ENCODE data around the gene CAMKMT.
A peak's percentile ranks its signal among the peaks of the same experiment; 100 is the strongest.

The CAMKMT gene

GRCh38 chr2:44361330-44362206, at the start of gene CAMKMT, which contains the start of gene PREPL:
CAMKMT (plus strand) TSS chr2:44361947.
PREPL (minus strand) TSS chr2:44361494; CDS start chr2:44346342, 15,152 bp downstream.
- DNase-seq (ENCODE audit: low read depth in 2 of 2) = peak; percentile 95

DNA sequence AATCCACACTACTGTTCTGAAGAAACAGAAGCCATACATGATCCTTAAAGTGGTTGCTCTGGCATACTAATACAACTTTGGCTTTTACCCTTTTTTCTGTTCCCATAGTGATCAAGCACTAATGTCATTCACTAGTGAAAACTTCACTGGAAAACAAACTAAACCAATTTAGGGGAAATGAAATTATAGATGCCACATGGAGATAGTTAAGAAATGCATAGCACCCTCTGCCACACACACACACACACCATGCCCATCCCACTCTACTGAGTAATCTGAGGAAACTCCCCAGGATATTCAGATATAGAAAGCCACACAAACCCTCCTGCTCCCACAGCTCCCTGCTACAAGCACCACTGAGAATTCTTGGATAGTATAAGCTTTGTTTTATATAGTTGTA, 47.4 kb upstream of the CAMKMT start:
- no peak for DNase-seq (ENCODE audit: low read depth in 2 of 2)

DNA sequence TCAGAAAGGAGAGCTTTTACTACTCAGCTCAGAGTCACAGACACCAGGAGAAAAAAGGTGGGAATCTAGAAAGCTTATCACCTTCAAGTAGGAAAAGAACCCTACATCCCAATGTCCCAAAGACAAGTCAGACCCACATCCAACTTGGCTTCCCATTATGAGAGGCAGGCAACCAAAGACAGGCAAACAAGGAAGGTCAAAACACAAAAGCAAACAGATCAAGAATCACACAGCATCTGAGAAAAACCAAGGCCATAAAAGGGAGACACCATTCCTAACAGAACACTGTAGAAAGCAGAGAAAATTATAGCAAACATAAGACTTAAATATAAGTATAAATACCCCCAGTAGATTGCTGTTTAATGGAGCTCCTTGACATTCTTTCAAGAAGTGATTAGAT, 45.8 kb upstream of the CAMKMT start:
- DNase-seq (ENCODE audit: low read depth in 2 of 2) = no peak

GRCh38 chr2:44320832-44321231, 40.9 kb upstream of the CAMKMT start:
- no peak for DNase-seq (ENCODE audit: low read depth in 2 of 2)

- DNase-seq (ENCODE audit: low read depth in 2 of 2) = no peak
These were observed 40.4 kb upstream of the CAMKMT start for GRCh38 chr2:44321360-44321759.

- DNase-seq (ENCODE audit: low read depth in 2 of 2) = peak; percentile 17 to 25
These were observed 36.7 kb upstream of the CAMKMT start for GRCh38 chr2:44324971-44325426.

DNA sequence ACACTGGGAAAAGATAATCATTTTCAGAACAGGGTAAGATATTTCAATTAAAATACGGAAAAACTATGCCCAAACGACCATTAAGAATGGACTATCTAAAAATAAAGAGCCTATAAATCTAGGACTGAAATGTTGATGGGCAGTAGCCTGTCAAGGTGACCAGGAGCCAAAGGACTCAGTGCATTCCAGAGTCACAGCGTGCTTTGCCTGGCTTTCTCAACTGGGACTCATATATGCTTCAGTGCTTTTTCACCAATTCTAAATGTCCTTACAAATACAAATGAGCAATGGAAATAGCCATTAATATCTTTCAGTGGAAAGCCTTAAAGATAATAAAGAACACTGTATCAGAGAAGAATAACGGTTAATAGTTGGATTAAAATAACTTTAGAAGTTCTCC, 35.9 kb upstream of the CAMKMT start:
- no peak for DNase-seq (ENCODE audit: low read depth in 2 of 2)

DNA sequence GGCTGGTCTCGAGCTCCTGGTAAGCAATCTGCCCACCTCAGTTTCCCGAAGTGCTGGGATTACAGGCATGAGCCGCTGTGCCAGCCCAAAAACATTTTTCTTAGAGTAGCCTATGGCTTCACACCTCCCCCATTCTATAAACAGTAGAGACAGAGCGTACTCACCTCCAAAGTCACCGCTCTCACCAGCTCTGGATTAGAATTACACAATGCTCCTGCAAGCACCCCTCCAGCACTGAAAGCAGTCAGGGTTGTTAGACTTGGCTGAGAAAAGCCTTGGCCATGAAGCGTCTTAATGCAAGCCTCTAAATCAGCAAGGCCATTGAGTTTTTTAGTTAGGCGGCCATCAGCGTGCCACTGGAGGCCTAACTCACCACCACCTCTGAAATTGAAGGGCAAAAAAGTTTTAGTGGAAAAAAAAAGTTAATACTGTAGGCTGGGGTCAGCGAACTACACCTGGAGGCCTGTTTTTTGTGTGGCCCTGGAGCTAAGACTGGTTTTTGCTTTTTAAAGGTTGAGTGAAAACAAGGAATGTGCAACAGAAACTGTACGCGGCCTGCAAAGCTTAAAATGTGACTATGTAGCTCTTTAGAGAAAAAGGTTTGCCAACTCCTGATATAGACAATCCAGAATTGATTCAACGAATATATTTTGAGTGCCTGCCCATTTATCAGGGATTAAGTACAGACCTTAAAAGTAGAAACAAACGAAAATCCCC, 35.0 kb upstream of the CAMKMT start:
- DNase-seq (ENCODE audit: low read depth in 2 of 2) = no peak

DNA sequence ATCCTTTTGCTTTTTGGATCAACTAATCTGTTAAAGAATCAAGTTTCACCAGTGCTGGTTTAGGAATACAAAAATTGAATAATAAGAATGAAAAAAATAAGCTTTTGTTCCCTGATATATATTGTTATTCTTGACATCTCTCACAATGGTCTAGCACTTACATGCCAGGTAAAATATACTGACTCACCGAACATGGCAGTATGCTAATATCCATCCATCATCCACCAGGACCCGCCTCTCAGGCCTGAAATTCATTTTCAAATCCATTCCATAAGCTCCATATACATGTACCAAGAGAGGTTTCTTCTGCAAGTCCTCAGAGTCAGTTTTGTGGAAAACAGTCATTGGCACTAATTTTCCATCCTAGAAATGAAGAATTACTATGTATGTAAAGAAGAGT, 33.0 kb upstream of the CAMKMT start:
- DNase-seq (ENCODE audit: low read depth in 2 of 2) = no peak

GRCh38 chr2:44329343-44329742, 32.4 kb upstream of the CAMKMT start:
- no peak for DNase-seq (ENCODE audit: low read depth in 2 of 2)

- DNase-seq (ENCODE audit: low read depth in 2 of 2) = no peak
These were observed 30.9 kb upstream of the CAMKMT start for GRCh38 chr2:44330801-44331200.

- no peak for DNase-seq (ENCODE audit: low read depth in 2 of 2)
These were observed 27.8 kb upstream of the CAMKMT start for GRCh38 chr2:44333994-44334393.

DNA sequence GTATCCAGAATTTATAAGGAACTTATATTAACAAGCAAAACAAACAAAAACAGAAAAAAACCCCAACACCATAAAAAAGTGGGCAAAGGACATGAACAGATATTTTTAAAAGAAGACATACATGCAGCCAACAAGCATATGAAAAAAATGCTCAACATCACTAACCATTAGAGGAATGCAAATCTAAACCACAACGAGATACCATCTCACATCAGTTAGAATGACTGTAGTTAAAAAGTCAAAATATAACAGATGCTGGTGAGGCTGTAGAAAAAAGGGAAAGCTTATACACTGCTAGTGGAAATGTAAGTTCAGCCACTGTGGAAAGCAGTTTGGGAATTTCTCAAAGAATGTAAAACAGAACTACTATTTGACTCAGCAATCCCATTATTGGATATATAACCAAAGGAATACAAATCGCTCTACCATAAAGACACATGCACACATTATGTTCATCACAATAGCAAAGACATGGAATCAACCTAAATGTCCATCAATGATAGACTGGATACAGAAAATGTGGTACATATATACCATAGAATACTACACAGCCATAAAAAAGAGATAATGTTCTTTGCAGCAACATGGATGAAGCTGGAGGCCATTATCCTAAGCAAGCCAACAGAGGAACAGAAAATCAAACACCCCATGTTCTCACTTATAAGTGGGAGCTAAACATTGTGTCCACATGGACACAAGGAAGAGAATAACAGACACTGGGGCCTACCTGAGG, 25.8 kb upstream of the CAMKMT start:
- DNase-seq (ENCODE audit: low read depth in 2 of 2) = peak in 1 of 2 experiments; percentile 8

GRCh38 chr2:44342854-44343253, 18.9 kb upstream of the CAMKMT start:
- DNase-seq (ENCODE audit: low read depth in 2 of 2) = no peak

- no peak for DNase-seq (ENCODE audit: low read depth in 2 of 2)
These were observed 14.2 kb upstream of the CAMKMT start for GRCh38 chr2:44347526-44347925.

- DNase-seq (ENCODE audit: low read depth in 2 of 2) = no peak
These were observed 13.3 kb upstream of the CAMKMT start for GRCh38 chr2:44348400-44348799.

DNA sequence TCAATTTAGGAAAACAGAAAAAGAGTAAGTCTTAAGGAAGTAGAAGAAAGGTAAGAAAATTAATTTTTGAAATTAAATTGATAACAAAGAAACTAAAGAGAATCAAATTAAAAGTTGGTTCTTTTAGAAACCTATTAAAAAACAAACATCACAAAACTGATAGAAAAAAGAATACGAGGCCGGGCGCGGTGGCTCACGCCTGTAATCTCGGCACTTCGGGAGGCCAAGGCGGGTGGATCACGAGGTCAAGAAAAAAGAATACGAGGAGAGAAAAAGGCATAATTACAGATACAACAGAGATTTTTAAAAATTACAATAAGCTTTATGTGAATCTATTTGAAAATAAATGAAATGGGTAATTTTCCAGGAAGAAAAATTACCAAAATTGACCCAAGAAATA, 12.2 kb upstream of the CAMKMT start:
- DNase-seq (ENCODE audit: low read depth in 2 of 2) = no peak

DNA sequence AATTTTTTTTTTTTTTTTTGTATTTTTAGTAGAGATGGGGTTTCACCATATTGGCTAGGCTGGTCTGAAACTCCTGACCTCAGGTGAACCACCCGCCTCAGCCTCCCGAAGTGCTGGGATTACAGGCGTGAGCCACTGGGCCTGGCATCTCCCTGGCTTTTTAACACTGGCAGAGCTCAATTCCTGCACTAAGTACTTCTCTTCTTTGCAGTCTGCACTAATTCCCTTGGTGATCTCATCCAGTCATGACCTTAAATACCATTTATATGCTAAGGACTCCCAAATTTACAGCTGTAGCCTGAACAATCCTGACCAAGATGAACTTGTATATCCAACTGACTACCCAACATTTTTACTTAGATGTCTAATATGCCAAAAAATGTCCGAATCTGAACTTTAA, 10.7 kb upstream of the CAMKMT start:
- DNase-seq (ENCODE audit: low read depth in 2 of 2) = no peak

DNA sequence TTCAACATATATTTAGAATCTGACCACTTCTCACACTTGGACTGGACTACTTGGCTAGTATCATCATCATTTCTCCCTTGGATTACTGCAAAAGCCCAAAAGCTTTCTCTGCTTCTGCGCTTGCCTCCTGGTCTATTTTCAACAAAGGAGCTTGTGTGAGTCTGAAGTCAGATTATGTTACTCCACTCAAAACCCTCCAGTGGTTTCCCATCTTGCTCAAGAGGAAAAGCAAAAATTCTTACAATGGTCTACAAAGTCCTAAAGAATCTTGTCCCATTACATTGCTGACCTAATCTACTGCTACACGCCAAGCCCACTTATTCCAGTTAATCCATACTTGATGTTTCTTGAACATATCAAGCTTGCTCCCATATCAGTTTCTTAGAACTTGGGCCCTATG, 10.1 kb upstream of the CAMKMT start:
- DNase-seq (ENCODE audit: low read depth in 2 of 2) = no peak

GRCh38 chr2:44352510-44352909, 9.2 kb upstream of the CAMKMT start:
- DNase-seq (ENCODE audit: low read depth in 2 of 2) = no peak

- DNase-seq (ENCODE audit: low read depth in 2 of 2) = no peak
These were observed 7.0 kb upstream of the CAMKMT start for GRCh38 chr2:44354761-44355160.

DNA sequence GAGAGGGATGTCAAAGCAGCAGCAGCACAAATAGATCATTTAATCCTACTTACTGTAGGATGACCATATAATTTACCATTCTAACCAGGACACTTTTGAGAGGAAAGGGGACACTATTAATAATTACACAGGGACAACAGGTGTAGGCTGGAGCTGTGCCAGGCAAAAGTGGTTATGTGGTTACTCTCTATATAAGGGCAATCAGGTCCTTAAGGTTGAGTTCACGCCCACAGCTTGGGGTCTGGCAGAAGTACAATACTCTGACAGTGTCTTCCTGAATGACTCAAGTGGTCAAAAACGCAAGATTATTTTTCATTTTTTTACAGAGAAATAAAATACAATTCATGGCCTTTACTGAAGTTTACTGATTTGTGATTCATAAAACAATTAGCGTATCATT, 3.2 kb upstream of the CAMKMT start:
- no peak for DNase-seq (ENCODE audit: low read depth in 2 of 2)
